GM23248 (cell line): ENCODE results near the gene GRM7. TPM values are rescaled to one million over a fixed set of nuclear protein-coding genes. Genes with fewer than 3 reads are reported as not detected.

ENCODE experiments used
- DNase-seq: peaks from one replicate; pipeline ENCODE4 v3.0.0-alpha.2; 2015
- H2AFZ ChIP-seq: fragments of 200-600 bp; sonication (generic); 2 replicates; pipeline ENCODE4 v1.6.1; 2016; ENCODE audit warnings: antibody characterized with exemption
- H3F3A ChIP-seq: fragments of 200-600 bp; sonication (generic); 2 replicates; pipeline ENCODE4 v1.6.1; 2016; ENCODE audit warnings: mild to moderate bottlenecking, antibody characterized with exemption, mixed run types; ENCODE audit not compliant: insufficient read depth
- H3K27ac ChIP-seq: fragments of 200-600 bp; sonication (generic); 2 replicates; pipeline ENCODE4 v1.5.1; 2016; ENCODE audit warnings: mild to moderate bottlenecking
- H3K27me3 ChIP-seq: fragments of 200-600 bp; sonication (generic); replicated peaks from 2 replicates; pipeline ENCODE4 v1.6.1; 2016; ENCODE audit warnings: mild to moderate bottlenecking; ENCODE audit not compliant: insufficient read depth
- H3K36me3 ChIP-seq: fragments of 200-600 bp; sonication (generic); 2 replicates; pipeline ENCODE4 v1.6.1; 2016; ENCODE audit warnings: low read depth, mild to moderate bottlenecking
- H3K4me1 ChIP-seq: fragments of 200-600 bp; sonication (generic); 2 replicates; pipeline ENCODE4 v1.6.1; 2016; ENCODE audit warnings: mild to moderate bottlenecking; ENCODE audit not compliant: insufficient read depth
- H3K4me2 ChIP-seq: fragments of 200-600 bp; sonication (generic); one replicate; pipeline ENCODE4 v1.6.1; 2016; ENCODE audit warnings: mild to moderate bottlenecking; ENCODE audit not compliant: unreplicated experiment
- H3K4me3 ChIP-seq: fragments of 200-600 bp; sonication (generic); 2 replicates; pipeline ENCODE4 v1.5.1; 2016; ENCODE audit warnings: mild to moderate bottlenecking
- H3K79me2 ChIP-seq: fragments of 200-600 bp; sonication (generic); 2 replicates; pipeline ENCODE4 v1.6.1; 2016; ENCODE audit warnings: mild to moderate bottlenecking; ENCODE audit not compliant: insufficient read depth
- H3K9ac ChIP-seq: fragments of 200-600 bp; sonication (generic); 2 replicates; pipeline ENCODE4 v1.6.1; 2016; ENCODE audit warnings: mild to moderate bottlenecking
- H3K9me2 ChIP-seq: fragments of 200-600 bp; sonication (generic); 2 replicates; pipeline ENCODE4 v1.6.1; 2016; ENCODE audit warnings: mixed run types, mild to moderate bottlenecking, moderate library complexity; ENCODE audit not compliant: insufficient read depth
- H3K9me3 ChIP-seq: fragments of 200-600 bp; sonication (generic); one replicate; pipeline ENCODE4 v1.6.1; 2017; ENCODE audit warnings: low read depth
- H4K20me1 ChIP-seq: fragments of 200-600 bp; sonication (generic); 2 replicates; pipeline ENCODE4 v1.6.0; 2016; ENCODE audit not compliant: insufficient read depth
- EZH2 ChIP-seq: fragments of 200-600 bp; sonication (generic); IDR thresholded peaks from 2 replicates; pipeline ENCODE4 v1.6.1; 2018; ENCODE audit warnings: antibody characterized with exemption, mild to moderate bottlenecking; ENCODE audit not compliant: insufficient read depth, poor library complexity, severe bottlenecking
- EZH2phosphoT487 ChIP-seq: fragments of 200-600 bp; sonication (generic); IDR thresholded peaks from 2 replicates; pipeline ENCODE4 v1.6.1; 2018; ENCODE audit warnings: antibody characterized with exemption, moderate library complexity, mild to moderate bottlenecking, low read depth; ENCODE audit not compliant: insufficient read depth
- WGBS, 2 experiments: methylation state at CpG; one replicate each; pipeline ENCODE4 v1.1.6; 2015 to 2017; ENCODE audit warnings: low lambda C conversion rate in 2 of 2, low coverage in 1 of 2; ENCODE audit errors: missing lambda C conversion rate in 2 of 2; 5-methylcytosine and 5-hydroxymethylcytosine counted together
- in situ Hi-C: fragments of 300-500 bp; cut with MboI; formaldehyde crosslinking; loops from 2 replicates; pipeline ENCODE4 v1.15.0; 2020
- polyA plus RNA-seq: library from polyadenylated mRNA; unstranded; fragments of >200 nt; fragmentation: Nextera tagmentation; extraction: Ambion mirVana; gene quantifications from 2 replicates; pipeline ENCODE4 v1.2.1, GENCODE V29; 2016
- total RNA-seq: library from RNA; depleted of rRNA; stranded (reverse); fragments of >200 nt; shearing (Covaris generic); gene quantifications from 2 replicates; pipeline ENCODE4 v1.2.3, GENCODE V29; 2014

The GRM7 gene
- total and polyA plus RNA-seq, 2 experiments from 2014 or later, result not detected

GRCh38 chr3:7512048-7512447 is 651.1 kb downstream of the GRM7 start:
- no peak for TF ChIP-seq EZH2phosphoT487
- TF ChIP-seq EZH2, result no peak
- 9 to 13% methylated on average over 1 of the region's 1 CpG for WGBS, 2 experiments
- in situ Hi-C loops, result no loop called here
- Histone ChIP-seq H3K27ac (no peak overlapping the region), H3K36me3 (no peaks in the 10 kb centered on the region), H4K20me1 (no peaks in the 10 kb centered on the region), H3F3A (no peaks in the 10 kb centered on the region), H3K79me2 (no peaks in the 10 kb centered on the region), H3K4me3 (no peak overlapping the region), H3K4me2 (no peak overlapping the region), H3K9ac (no peak overlapping the region), H3K9me3 (no peaks in the 10 kb centered on the region), H3K9me2 (no peaks in the 10 kb centered on the region), H3K27me3 (no peaks in the 10 kb centered on the region), H3K4me1 (no peaks in the 10 kb centered on the region), H2AFZ (no peak overlapping the region)
- DNase-seq, result no peak

- DNase-seq, result no peak
- H3K79me2 ChIP-seq, result no peaks in the 10 kb centered on the region
- no peaks in the 10 kb centered on the region for H3F3A ChIP-seq
- in situ Hi-C loops, result no loop called here
- H2AFZ ChIP-seq, result no peak overlapping the region
- H4K20me1 ChIP-seq, result no peaks in the 10 kb centered on the region
- no peaks in the 10 kb centered on the region for H3K9me2 ChIP-seq
- no peak overlapping the region for H3K4me3 ChIP-seq
- no peak overlapping the region for H3K27ac ChIP-seq
- TF ChIP-seq EZH2 (no peak), EZH2phosphoT487 (no peak)
- H3K9ac ChIP-seq, result no peak overlapping the region
- H3K4me2 ChIP-seq, result no peak overlapping the region
- no peaks in the 10 kb centered on the region for H3K9me3 ChIP-seq
- H3K27me3 ChIP-seq, result no peaks in the 10 kb centered on the region
- H3K36me3 ChIP-seq, result no peaks in the 10 kb centered on the region
- no peaks in the 10 kb centered on the region for H3K4me1 ChIP-seq
- WGBS, 2 experiments, result 3 to 7% methylated on average over 3 of the region's 3 CpGs
These were observed 657.1 kb downstream of the GRM7 start for GRCh38 chr3:7518026-7518425.

DNA sequence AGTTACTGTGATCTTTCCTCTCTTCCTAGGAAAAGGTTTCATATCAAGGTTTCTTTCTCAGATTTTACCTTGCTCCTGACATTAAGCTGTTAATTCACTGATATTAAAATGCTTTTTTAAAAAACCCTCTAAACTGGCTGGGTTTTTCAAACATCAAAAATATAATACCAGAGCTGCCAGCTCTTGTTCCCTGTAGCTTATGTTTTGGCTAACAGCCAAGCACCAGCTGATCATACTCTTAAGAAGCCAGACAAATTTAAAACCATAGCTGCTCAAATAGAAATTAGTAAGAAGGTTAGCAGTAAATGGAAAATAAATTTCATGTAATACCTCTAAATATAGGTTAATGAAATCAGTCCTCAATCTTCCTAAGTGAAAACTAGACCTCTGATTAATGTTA is 657.5 kb downstream of the GRM7 start:
- no peaks in the 10 kb centered on the region for H3K9me3 ChIP-seq
- no peak overlapping the region for H3K27ac ChIP-seq
- no peaks in the 10 kb centered on the region for H3K9me2 ChIP-seq
- TF ChIP-seq EZH2 (no peak), EZH2phosphoT487 (no peak)
- H3K36me3 ChIP-seq, result no peaks in the 10 kb centered on the region
- no peaks in the 10 kb centered on the region for H3K4me1 ChIP-seq
- H4K20me1 ChIP-seq, result no peaks in the 10 kb centered on the region
- no peaks in the 10 kb centered on the region for H3K27me3 ChIP-seq
- no peak overlapping the region for H3K4me2 ChIP-seq
- H3K9ac ChIP-seq, result no peak overlapping the region
- no peaks in the 10 kb centered on the region for H3K79me2 ChIP-seq
- H2AFZ ChIP-seq, result no peak overlapping the region
- in situ Hi-C loops, result no loop called here
- H3F3A ChIP-seq, result no peaks in the 10 kb centered on the region
- H3K4me3 ChIP-seq, result no peak overlapping the region
- DNase-seq, result no peak

- Histone ChIP-seq H3K4me2 (no peak overlapping the region), H3K79me2 (no peaks in the 10 kb centered on the region), H3F3A (no peaks in the 10 kb centered on the region), H3K4me3 (no peak overlapping the region), H3K36me3 (no peaks in the 10 kb centered on the region), H3K9ac (no peak overlapping the region), H3K27ac (no peak overlapping the region), H4K20me1 (no peaks in the 10 kb centered on the region), H2AFZ (no peak overlapping the region), H3K4me1 (no peaks in the 10 kb centered on the region), H3K9me3 (no peaks in the 10 kb centered on the region), H3K27me3 (no peaks in the 10 kb centered on the region), H3K9me2 (no peaks in the 10 kb centered on the region)
- WGBS, 2 experiments, result 18 to 23% methylated on average over 1 of the region's 1 CpG
- in situ Hi-C loops, result no loop called here
- no peak for DNase-seq
- no peak for TF ChIP-seq EZH2
- TF ChIP-seq EZH2phosphoT487, result no peak
These were observed 659.1 kb downstream of the GRM7 start for GRCh38 chr3:7520059-7520458.

DNA sequence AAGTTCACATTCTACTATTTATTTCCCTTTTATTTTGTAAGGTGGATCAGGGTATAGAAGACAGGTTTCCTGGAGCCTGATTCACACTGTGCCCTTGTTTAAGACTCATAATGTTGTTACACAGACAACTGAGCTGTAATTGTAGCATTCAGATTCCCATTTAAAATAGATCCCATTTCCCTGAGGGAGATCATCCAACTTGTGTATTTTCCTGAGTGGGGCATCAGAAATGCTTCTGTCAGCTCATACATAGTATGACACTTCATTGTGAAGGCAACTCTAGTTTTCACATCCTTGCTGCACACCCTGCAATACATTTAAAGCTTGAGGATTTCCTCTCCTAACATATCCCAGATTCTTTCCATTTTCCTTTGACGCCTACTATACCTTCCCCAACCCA is 659.7 kb downstream of the GRM7 start:
- Histone ChIP-seq H3K4me3 (no peak overlapping the region), H3F3A (no peaks in the 10 kb centered on the region), H3K27ac (no peak overlapping the region), H3K27me3 (no peaks in the 10 kb centered on the region), H3K4me1 (no peaks in the 10 kb centered on the region), H3K79me2 (no peaks in the 10 kb centered on the region), H3K9me3 (no peaks in the 10 kb centered on the region), H2AFZ (no peak overlapping the region), H3K36me3 (no peaks in the 10 kb centered on the region), H3K9ac (no peak overlapping the region), H4K20me1 (no peaks in the 10 kb centered on the region), H3K4me2 (no peak overlapping the region), H3K9me2 (no peaks in the 10 kb centered on the region)
- no peak for DNase-seq
- in situ Hi-C loops, result no loop called here
- TF ChIP-seq EZH2 (no peak), EZH2phosphoT487 (no peak)
- 9 to 10% methylated on average over 1 of the region's 1 CpG for WGBS, 2 experiments
